ENCODE data around the gene TGFBR3. TPM values are rescaled to one million over a fixed set of nuclear protein-coding genes. Genes with fewer than 3 reads are reported as not detected.

Gene TGFBR3
- total RNA-seq, 1 donor from 2014 or later, result 9.3 TPM

- ATAC-seq (peak; percentile 88), DNase-seq (ENCODE audit: low spot score) (no peak)
These were observed 58.3 kb downstream of the TGFBR3 start for GRCh38 chr1:91827459-91828321.

GRCh38 chr1:91827087-91827458, 58.9 kb downstream of the TGFBR3 start:
- ATAC-seq (peak; percentile 5), DNase-seq (ENCODE audit: low spot score) (no peak)

- DNase-seq (ENCODE audit: low spot score) (no peak), ATAC-seq (no peak)
These were observed 59.3 kb downstream of the TGFBR3 start for GRCh38 chr1:91826649-91827048.

- DNase-seq (ENCODE audit: low spot score) (no peak), ATAC-seq (no peak)
These were observed 59.7 kb downstream of the TGFBR3 start for GRCh38 chr1:91826248-91826647.

GRCh38 chr1:91821126-91821868, 64.7 kb downstream of the TGFBR3 start:
- no peak for ATAC-seq

GRCh38 chr1:91819038-91819788, 66.7 kb downstream of the TGFBR3 start:
- ATAC-seq, result no peak
- no peak for DNase-seq (ENCODE audit: low spot score)

More at GRCh38 chr1:91821126-91821868, 64.7 kb downstream of the TGFBR3 start:
- no peak for DNase-seq (ENCODE audit: low spot score)

GRCh38 chr1:91818713-91818975, 67.3 kb downstream of the TGFBR3 start:
- DNase-seq (ENCODE audit: low spot score), result no peak
- ATAC-seq, result no peak

- ATAC-seq (peak; percentile 8), DNase-seq (ENCODE audit: low spot score) (no peak)
These were observed 68.6 kb downstream of the TGFBR3 start for GRCh38 chr1:91817211-91817905.

- peak; percentile 47 for ATAC-seq
These were observed 69.9 kb downstream of the TGFBR3 start for GRCh38 chr1:91816031-91816430.

GRCh38 chr1:91814448-91814847, 71.5 kb downstream of the TGFBR3 start:
- DNase-seq (ENCODE audit: low spot score), result no peak
- no peak for ATAC-seq

More at GRCh38 chr1:91816031-91816430, 69.9 kb downstream of the TGFBR3 start:
- no peak for DNase-seq (ENCODE audit: low spot score)

- no peak for DNase-seq (ENCODE audit: low spot score)
- ATAC-seq, result no peak
These were observed 72.1 kb downstream of the TGFBR3 start for GRCh38 chr1:91813813-91814212.

GRCh38 chr1:91811363-91812025, 74.5 kb downstream of the TGFBR3 start:
- no peak for DNase-seq (ENCODE audit: low spot score)
- ATAC-seq, result no peak

GRCh38 chr1:91809317-91809716, 76.6 kb downstream of the TGFBR3 start:
- no peak for ATAC-seq
- no peak for DNase-seq (ENCODE audit: low spot score)

- DNase-seq (ENCODE audit: low spot score) (no peak), ATAC-seq (no peak)
These were observed 77.9 kb downstream of the TGFBR3 start for GRCh38 chr1:91807921-91808620.

GRCh38 chr1:91806769-91807700, 78.9 kb downstream of the TGFBR3 start:
- ATAC-seq (no peak), DNase-seq (ENCODE audit: low spot score) (no peak)

GRCh38 chr1:91806181-91806768, 79.7 kb downstream of the TGFBR3 start:
- ATAC-seq (no peak), DNase-seq (ENCODE audit: low spot score) (no peak)

- DNase-seq (ENCODE audit: low spot score) (no peak), ATAC-seq (no peak)
These were observed 80.6 kb downstream of the TGFBR3 start for GRCh38 chr1:91805311-91805801.

- DNase-seq (ENCODE audit: low spot score) (no peak), ATAC-seq (no peak)
These were observed 81.4 kb downstream of the TGFBR3 start for GRCh38 chr1:91804546-91805023.
